ENCODE measurements around the gene ADH1B.

Gene ADH1B

GRCh38 chr4:99281261-99281660, 39.9 kb downstream of the ADH1B start:
- no peak for TF ChIP-seq CTCF (IDR thresholded peaks at IDR 0.05; ENCODE audit: control insufficient read depth, extremely low read depth, insufficient read depth)
- no peak for DNase-seq (ENCODE audit: low read depth)
- no peak overlapping the region for H3K4me3 ChIP-seq (ENCODE audit: low read depth, low read length)

DNA sequence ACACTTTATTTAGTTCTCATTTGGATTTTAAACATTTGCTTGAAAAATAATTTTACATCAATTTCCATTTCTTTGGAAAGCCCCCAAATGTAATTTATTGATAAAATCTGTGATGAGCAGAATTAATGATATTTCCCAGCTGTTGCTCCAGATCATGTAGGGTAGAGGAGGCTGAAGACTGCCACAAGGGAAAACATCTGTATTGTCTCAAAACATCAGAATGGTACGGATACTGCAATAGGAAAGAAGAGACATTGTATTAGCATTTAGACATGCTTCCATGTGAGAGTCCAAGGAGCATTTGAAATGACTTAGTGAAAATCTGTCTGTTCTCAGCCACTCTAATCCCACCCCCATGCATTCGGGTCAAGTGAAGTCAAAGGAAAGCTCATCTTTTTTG, 44.8 kb downstream of the ADH1B start:
- no peak overlapping the region for H3K4me3 ChIP-seq (ENCODE audit: low read depth, low read length)
- no peak for DNase-seq (ENCODE audit: low read depth)
- no peak for TF ChIP-seq CTCF (IDR thresholded peaks at IDR 0.05; ENCODE audit: control insufficient read depth, extremely low read depth, insufficient read depth)

DNA sequence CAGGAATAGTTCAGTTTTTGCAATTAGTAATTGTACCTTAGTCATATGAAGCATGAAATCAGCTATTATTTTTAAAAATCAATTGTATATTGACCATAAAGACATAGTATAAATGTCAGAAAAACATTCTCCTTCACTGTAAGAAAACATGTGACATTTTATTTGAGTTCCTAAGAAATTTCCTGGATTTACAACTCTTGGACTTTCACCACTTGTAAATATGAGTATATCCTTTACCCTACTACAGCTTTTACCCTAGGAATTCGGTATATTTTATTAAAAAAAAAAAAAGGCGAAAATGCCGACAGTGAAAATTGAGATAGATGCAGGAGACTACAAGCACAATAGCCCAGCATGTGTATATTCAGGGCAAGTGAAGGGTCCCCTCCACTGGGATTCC, 45.3 kb downstream of the ADH1B start:
- no peak overlapping the region for H3K4me3 ChIP-seq (ENCODE audit: low read depth, low read length)
- TF ChIP-seq CTCF (IDR thresholded peaks at IDR 0.05; ENCODE audit: control insufficient read depth, extremely low read depth, insufficient read depth): no peak
- no peak for DNase-seq (ENCODE audit: low read depth)

DNA sequence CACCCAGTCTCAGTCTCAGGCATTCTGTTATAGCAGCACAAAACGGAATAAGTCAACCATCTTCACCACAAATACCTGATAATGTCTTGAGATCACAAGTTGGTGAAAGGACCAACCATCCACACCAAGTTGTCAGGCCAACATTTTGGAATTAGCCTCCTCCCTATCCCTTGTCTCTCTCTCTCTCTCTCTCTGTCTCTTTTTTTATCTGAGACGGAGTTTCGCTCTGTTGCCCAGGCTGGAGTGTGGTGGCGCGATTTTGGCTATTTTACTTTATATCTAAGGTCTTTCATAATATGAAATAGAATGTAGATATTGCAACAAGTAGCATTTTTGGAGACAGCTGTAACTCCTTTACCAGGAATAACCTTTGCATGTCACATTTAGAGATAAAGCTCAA, 46.2 kb downstream of the ADH1B start:
- no peak for TF ChIP-seq CTCF (IDR thresholded peaks at IDR 0.05; ENCODE audit: control insufficient read depth, extremely low read depth, insufficient read depth)
- H3K4me3 ChIP-seq (ENCODE audit: low read depth, low read length): no peak overlapping the region
- DNase-seq (ENCODE audit: low read depth): no peak

DNA sequence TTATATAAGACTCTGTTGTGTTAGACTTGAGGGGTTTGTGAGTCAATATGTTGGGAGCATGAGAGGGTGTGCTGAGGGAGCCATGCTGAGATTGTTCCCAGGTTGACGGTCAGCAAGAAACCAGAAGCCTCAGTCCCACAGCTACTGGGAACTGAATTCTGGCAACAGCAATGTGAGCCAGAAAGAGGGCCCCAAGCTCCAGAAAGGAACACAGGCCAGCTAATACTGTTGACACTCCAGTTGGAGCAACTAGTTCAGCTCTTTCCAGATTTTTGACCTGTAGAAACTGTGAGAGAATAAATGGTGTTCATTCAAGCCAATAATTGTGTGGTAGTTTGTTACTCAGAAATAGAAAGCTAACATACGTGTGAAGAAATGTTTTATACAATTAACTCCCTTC, 47.5 kb downstream of the ADH1B start:
- no peak for TF ChIP-seq CTCF (IDR thresholded peaks at IDR 0.05; ENCODE audit: control insufficient read depth, extremely low read depth, insufficient read depth)
- DNase-seq (ENCODE audit: low read depth): no peak
- no peak overlapping the region for H3K4me3 ChIP-seq (ENCODE audit: low read depth, low read length)

DNA sequence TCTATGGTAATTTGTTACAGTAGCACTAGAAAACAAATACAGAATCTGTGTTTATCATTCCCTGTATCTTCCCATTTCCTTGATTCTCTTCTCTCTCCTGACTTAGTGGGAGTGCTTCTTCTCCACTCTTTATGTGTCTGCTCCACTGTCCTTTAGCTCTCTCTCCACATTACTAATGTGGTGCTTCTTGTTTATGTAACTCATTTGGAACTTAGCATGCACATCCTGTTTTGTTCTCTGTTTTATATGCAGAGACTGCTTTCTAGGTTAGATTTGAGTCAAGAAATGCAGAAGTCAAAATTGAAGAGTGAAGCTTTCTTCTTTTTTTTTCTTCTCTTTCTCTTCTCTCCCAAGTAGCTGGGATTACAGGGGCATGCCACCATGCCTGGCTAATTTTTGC, 56.3 kb downstream of the ADH1B start:
- no peak for TF ChIP-seq CTCF (IDR thresholded peaks at IDR 0.05; ENCODE audit: control insufficient read depth, extremely low read depth, insufficient read depth)
- no peak for DNase-seq (ENCODE audit: low read depth)
- no peak overlapping the region for H3K4me3 ChIP-seq (ENCODE audit: low read depth, low read length)
